K562 (cell line): ENCODE results near the gene SURF4. TPM values are rescaled to one million over a fixed set of nuclear protein-coding genes. Genes with fewer than 3 reads are reported as not detected.

ENCODE experiments used
- CTBP1 ChIP-seq: fragments of 450-650 bp; IDR thresholded peaks from 2 replicates; pipeline ENCODE4 v1.6.1; 2016; ENCODE audit warnings: borderline replicate concordance
- E2F3 ChIP-seq: fragments of 250-450 bp; sonication (Bioruptor Pico); IDR thresholded peaks from 2 replicates; pipeline ENCODE4 v1.4.0; 2020; ENCODE audit warnings: mild to moderate bottlenecking
- ETV1 ChIP-seq: fragments of 450-650 bp; conservative IDR thresholded peaks from 2 replicates; pipeline ENCODE4 v1.6.1; 2016; ENCODE audit warnings: missing genetic modification characterization, control low read depth, low read depth, missing compliant biosample characterization
- GATAD2A ChIP-seq: fragments of 450-650 bp; IDR thresholded peaks from 2 replicates; pipeline ENCODE4 v1.6.1; 2017
- NFIC ChIP-seq: fragments of 450-650 bp; IDR thresholded peaks from 2 replicates; pipeline ENCODE4 v1.6.1; 2017; ENCODE audit warnings: mild to moderate bottlenecking, inconsistent platforms
- PCBP1 ChIP-seq: fragments of 200-400 bp; formaldehyde crosslinking; IDR thresholded peaks from 2 replicates; pipeline ENCODE4 v1.6.1; 2018; ENCODE audit warnings: mild to moderate bottlenecking, low read depth, low read length; ENCODE audit not compliant: poor library complexity, severe bottlenecking
- POLR3G ChIP-seq: IDR thresholded peaks from 2 replicates; pipeline ENCODE4 v1.6.1; 2011; ENCODE audit not compliant: insufficient read length, insufficient replicate concordance; ENCODE audit errors: extremely low read depth
- RAD21 ChIP-seq, 2 experiments: fragments of 250-450 bp in 1 of 2; fragments of 450-650 bp in 1 of 2; sonication (Bioruptor Pico) in 1 of 2; formaldehyde crosslinking in 1 of 2; IDR thresholded peaks in 1 of 2; conservative IDR thresholded peaks in 1 of 2; 2 replicates each; pipeline versions ENCODE4 v1.4.0 to v1.8.0; 2020 to 2022; ENCODE audit warnings: mild to moderate bottlenecking in 2 of 2, moderate library complexity in 1 of 2
- SOX6 ChIP-seq: fragments of 450-650 bp; IDR thresholded peaks from 2 replicates; pipeline ENCODE4 v1.6.1; 2014; ENCODE audit warnings: mild to moderate bottlenecking
- TSC22D4 ChIP-seq: fragments of 450-650 bp; IDR thresholded peaks from 2 replicates; pipeline ENCODE4 v1.6.1; 2016; ENCODE audit warnings: missing genetic modification characterization, missing biosample characterization, control low read depth
- ZBTB7A ChIP-seq: IDR thresholded peaks from 2 replicates; pipeline ENCODE4 v1.6.1; 2011; ENCODE audit warnings: low read depth, mild to moderate bottlenecking, low read length, moderate library complexity, borderline replicate concordance; ENCODE audit not compliant: control insufficient read depth
- ZFP1 ChIP-seq: fragments of 450-650 bp; formaldehyde crosslinking; IDR thresholded peaks from 2 replicates; pipeline ENCODE4 v1.4.0; 2020; ENCODE audit warnings: mild to moderate bottlenecking, mixed read lengths
- ZNF124 ChIP-seq: sonication (generic); formaldehyde crosslinking; IDR thresholded peaks from 2 replicates; pipeline ENCODE4 v1.8.1; 2022; ENCODE audit warnings: missing genetic modification reagents
- ZNF197 ChIP-seq: fragments of 200-800 bp; sonication (Bioruptor generic); IDR thresholded peaks from 2 replicates; pipeline ENCODE4 v1.6.1; 2016; ENCODE audit warnings: low read depth, missing genetic modification characterization, missing compliant biosample characterization
- ZNF717 ChIP-seq: fragments of 250-450 bp; sonication (Bioruptor Pico); IDR thresholded peaks from 2 replicates; pipeline ENCODE4 v1.5.0; 2021
- polyA plus RNA-seq, 8 experiments: library from polyadenylated mRNA; depleted of rRNA in 4 of 8; stranded (reverse) in 5 of 8; unstranded in 3 of 8; fragments of >200 nt; fragmentation: Nextera tagmentation in 2 of 8; fragmentation: Illumina TruSeq in 1 of 8; extraction: Ambion mirVana in 2 of 8; extraction: Trizol in 1 of 8; gene quantifications; 2 replicates each; pipeline versions ENCODE4 v1.2.1 to v1.2.3, GENCODE V29; 2011 to 2014; ENCODE audit warnings: inconsistent platforms in 1 of 8, missing spikeins in 1 of 8
- total RNA-seq, 7 experiments: library from RNA; depleted of rRNA in 6 of 7; stranded (reverse); fragments of >200 nt in 6 of 7; fragmentation: Illumina TruSeq in 2 of 7; extraction: Trizol in 2 of 7; gene quantifications; 2 replicates each; pipeline versions ENCODE4 v1.2.1 to v1.2.3, GENCODE V29; 2011 to 2021; ENCODE audit warnings: low replicate concordance in 1 of 7
- TF ChIP-seq, protein P1 (sequence below), 2 experiments: fragments of 200-800 bp in 1 of 2; sonication (Bioruptor generic) in 1 of 2; sonication (generic) in 1 of 2; formaldehyde crosslinking in 1 of 2; IDR thresholded peaks in 1 of 2; conservative IDR thresholded peaks in 1 of 2; 2 replicates each; pipeline versions ENCODE4 v1.5.0 to v1.6.1; 2016 to 2020; ENCODE audit warnings: missing compliant biosample characterization in 1 of 2, missing genetic modification characterization in 1 of 2, missing genetic modification reagents in 1 of 2
- TF ChIP-seq, protein P2 (sequence below): sonication (generic); formaldehyde crosslinking; IDR thresholded peaks from 2 replicates; pipeline ENCODE4 v1.9.0; 2022; ENCODE audit warnings: mild to moderate bottlenecking, missing genetic modification reagents
- TF ChIP-seq, protein P3 (sequence below): sonication (generic); formaldehyde crosslinking; IDR thresholded peaks from 2 replicates; pipeline ENCODE4 v1.8.1; 2023; ENCODE audit warnings: mild to moderate bottlenecking, missing genetic modification reagents, moderate library complexity
- TF ChIP-seq, protein P4 (sequence below): sonication (generic); formaldehyde crosslinking; IDR thresholded peaks from 2 replicates; pipeline ENCODE4 v1.8.0; 2022; ENCODE audit warnings: missing genetic modification reagents, mild to moderate bottlenecking, borderline replicate concordance
- TF ChIP-seq, protein P5 (sequence below): fragments of 250-450 bp; sonication (Bioruptor Pico); IDR thresholded peaks from 2 replicates; pipeline ENCODE4 v1.8.0; 2022; ENCODE audit warnings: moderate library complexity, mild to moderate bottlenecking, inconsistent platforms

The SURF4 gene
- total and polyA plus RNA-seq, 9 of the 15 experiments (the other 6 are each of a cell fraction or from before 2014, with no cell fraction given), result 8.4 to 176 (median 130) TPM

DNA sequence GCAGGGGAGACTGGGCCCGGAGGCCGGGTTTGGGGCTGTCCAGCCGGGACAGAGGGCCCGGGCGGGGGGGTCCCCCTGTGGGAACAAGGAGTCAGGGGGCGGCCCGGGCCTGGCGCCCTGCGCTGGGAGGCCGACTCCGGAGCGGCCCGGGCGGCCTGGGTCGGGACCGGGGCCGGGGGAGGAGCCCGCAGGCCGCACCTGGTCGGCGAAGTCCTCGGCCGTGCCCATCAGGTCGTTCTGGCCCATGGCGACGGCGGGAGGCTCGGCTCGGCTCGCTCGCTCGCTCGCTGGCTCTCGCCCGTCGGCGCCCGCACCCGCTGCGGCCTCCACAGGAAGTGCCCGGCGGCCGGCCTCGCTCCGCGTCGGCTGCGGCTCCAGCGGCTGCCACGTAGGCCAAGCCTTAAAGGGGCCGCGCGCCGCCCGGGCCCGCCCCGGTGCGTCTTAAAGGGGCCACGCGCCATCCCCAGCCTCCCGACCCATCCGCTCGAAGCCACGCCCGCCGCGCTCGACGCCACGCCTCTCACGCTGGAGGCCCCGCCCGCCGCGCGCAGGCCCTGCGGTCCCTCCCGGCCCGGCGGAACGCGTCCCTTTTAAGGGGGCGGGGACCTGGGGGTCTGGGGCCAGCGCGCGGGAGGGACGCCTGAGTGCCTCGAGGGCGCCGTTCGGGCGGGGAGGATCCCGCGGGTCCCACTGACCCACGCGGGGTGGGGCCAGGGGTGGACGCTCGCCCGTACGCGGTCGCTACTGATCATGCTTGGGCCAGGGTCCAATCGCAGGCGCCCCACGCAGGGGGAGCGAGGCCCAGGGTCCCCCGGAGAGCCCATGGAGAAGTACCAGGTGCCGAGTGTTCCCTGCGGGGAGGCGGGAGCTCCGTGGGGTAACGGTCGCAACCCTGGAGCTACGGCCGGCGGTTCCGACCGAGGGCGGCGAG is at the start of gene SURF4, which contains the start of gene STKLD1 (continued):
- TF ChIP-seq TSC22D4 (tag) (no peak), ZNF124 (CRISPR knock-in tag) (no peak; the same call in 1 of the 2 replicates), SOX6 (peak; percentile 51; the same call in 1 of the 2 replicates), E2F3 (no peak), ZFP1 (CRISPR knock-in tag) (no peak), NFIC (peak; percentile 6; the same call in 1 of the 2 replicates), ZNF197 (CRISPR knock-in tag) (no peak), GATAD2A (0 out of 2 replicates have a peak, but pooled peaks have one; percentile 30), RAD21 (CRISPR knock-in tag; conservative IDR thresholded peaks at IDR 0.05 in 1 of 2, IDR thresholded peaks at IDR 0.05 in 1 of 2) (no peak), ETV1 (tag) (no peak), CTBP1 (peak; percentile 95), POLR3G (no peak), ZNF717 (CRISPR knock-in tag) (no peak), ZBTB7A (peak; percentile 43; the same call in 1 of the 2 replicates), PCBP1 (peak; percentile 66)
- TF ChIP-seq, protein P1, sequence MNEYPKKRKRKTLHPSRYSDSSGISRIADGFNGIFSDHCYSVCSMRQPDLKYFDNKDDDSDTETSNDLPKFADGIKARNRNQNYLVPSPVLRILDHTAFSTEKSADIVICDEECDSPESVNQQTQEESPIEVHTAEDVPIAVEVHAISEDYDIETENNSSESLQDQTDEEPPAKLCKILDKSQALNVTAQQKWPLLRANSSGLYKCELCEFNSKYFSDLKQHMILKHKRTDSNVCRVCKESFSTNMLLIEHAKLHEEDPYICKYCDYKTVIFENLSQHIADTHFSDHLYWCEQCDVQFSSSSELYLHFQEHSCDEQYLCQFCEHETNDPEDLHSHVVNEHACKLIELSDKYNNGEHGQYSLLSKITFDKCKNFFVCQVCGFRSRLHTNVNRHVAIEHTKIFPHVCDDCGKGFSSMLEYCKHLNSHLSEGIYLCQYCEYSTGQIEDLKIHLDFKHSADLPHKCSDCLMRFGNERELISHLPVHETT (CRISPR knock-in tag; conservative IDR thresholded peaks at IDR 0.05 in 1 of 2, IDR thresholded peaks at IDR 0.05 in 1 of 2), result peak; percentile 12 to 71; a peak in 3 of 4 replicates
- TF ChIP-seq, protein P2, sequence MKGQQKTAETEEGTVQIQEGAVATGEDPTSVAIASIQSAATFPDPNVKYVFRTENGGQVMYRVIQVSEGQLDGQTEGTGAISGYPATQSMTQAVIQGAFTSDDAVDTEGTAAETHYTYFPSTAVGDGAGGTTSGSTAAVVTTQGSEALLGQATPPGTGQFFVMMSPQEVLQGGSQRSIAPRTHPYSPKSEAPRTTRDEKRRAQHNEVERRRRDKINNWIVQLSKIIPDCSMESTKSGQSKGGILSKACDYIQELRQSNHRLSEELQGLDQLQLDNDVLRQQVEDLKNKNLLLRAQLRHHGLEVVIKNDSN (CRISPR knock-in tag), result no peak; the same call in 1 of the 2 replicates
- TF ChIP-seq, protein P3, sequence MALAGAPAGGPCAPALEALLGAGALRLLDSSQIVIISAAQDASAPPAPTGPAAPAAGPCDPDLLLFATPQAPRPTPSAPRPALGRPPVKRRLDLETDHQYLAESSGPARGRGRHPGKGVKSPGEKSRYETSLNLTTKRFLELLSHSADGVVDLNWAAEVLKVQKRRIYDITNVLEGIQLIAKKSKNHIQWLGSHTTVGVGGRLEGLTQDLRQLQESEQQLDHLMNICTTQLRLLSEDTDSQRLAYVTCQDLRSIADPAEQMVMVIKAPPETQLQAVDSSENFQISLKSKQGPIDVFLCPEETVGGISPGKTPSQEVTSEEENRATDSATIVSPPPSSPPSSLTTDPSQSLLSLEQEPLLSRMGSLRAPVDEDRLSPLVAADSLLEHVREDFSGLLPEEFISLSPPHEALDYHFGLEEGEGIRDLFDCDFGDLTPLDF (CRISPR knock-in tag), result peak; percentile 50
- TF ChIP-seq, protein P4, sequence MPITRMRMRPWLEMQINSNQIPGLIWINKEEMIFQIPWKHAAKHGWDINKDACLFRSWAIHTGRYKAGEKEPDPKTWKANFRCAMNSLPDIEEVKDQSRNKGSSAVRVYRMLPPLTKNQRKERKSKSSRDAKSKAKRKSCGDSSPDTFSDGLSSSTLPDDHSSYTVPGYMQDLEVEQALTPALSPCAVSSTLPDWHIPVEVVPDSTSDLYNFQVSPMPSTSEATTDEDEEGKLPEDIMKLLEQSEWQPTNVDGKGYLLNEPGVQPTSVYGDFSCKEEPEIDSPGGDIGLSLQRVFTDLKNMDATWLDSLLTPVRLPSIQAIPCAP, result peak; percentile 68; the same call in 1 of the 2 replicates
- TF ChIP-seq, protein P5, sequence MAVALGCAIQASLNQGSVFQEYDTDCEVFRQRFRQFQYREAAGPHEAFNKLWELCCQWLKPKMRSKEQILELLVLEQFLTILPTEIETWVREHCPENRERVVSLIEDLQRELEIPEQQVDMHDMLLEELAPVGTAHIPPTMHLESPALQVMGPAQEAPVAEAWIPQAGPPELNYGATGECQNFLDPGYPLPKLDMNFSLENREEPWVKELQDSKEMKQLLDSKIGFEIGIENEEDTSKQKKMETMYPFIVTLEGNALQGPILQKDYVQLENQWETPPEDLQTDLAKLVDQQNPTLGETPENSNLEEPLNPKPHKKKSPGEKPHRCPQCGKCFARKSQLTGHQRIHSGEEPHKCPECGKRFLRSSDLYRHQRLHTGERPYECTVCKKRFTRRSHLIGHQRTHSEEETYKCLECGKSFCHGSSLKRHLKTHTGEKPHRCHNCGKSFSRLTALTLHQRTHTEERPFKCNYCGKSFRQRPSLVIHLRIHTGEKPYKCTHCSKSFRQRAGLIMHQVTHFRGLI, result no peak
